GM12878 (cell line): ENCODE measurements around the gene TIPARP.

Source experiments
- CTCF ChIP-seq, 3 experiments: IDR thresholded peaks in 2 of 3; conservative IDR thresholded peaks in 1 of 3; 2 replicates each; pipeline ENCODE4 v1.5.1; 2011; ENCODE audit warnings: low read depth in 3 of 3, low read length in 3 of 3, mild to moderate bottlenecking in 3 of 3, control low read depth in 2 of 3, moderate library complexity in 2 of 3, inconsistent platforms in 1 of 3, mixed read lengths in 1 of 3; ENCODE audit not compliant: control insufficient read depth in 2 of 3, insufficient read depth in 1 of 3; ENCODE audit errors: extremely low read depth in 1 of 3
- IRF4 ChIP-seq: IDR thresholded peaks from 2 replicates; pipeline ENCODE4 v1.6.1; 2011; ENCODE audit warnings: low read depth, low read length
- JUND ChIP-seq: IDR thresholded peaks from 2 replicates; pipeline ENCODE4 v1.6.1; 2012; ENCODE audit warnings: low read depth, mild to moderate bottlenecking, low read length, improper control_type of control experiment, moderate library complexity
- RELA ChIP-seq: fragments of 450-650 bp; IDR thresholded peaks from 2 replicates; pipeline ENCODE4 v1.8.0; 2014; ENCODE audit warnings: borderline replicate concordance; ENCODE audit not compliant: partially characterized antibody
- SRF ChIP-seq, 2 experiments: IDR thresholded peaks; 2 replicates each; pipeline ENCODE4 v1.6.1; 2011; ENCODE audit warnings: low read depth in 2 of 2, low read length in 2 of 2, mild to moderate bottlenecking in 1 of 2, moderate library complexity in 1 of 2
- USF2 ChIP-seq: IDR thresholded peaks from 2 replicates; pipeline ENCODE4 v1.6.1; 2011; ENCODE audit warnings: low read depth, low read length, improper control_type of control experiment, borderline replicate concordance

- TF ChIP-seq SRF (IDR thresholded peaks at IDR 0.05; ENCODE audit: low read depth in 2 of 2, low read length in 2 of 2) (no peak), CTCF (IDR thresholded peaks at IDR 0.05 in 2 of 3, conservative IDR thresholded peaks at IDR 0.05 in 1 of 3; ENCODE audit: control insufficient read depth in 2 of 3, extremely low read depth in 1 of 3, insufficient read depth in 1 of 3, low read depth in 3 of 3, low read length in 3 of 3) (no peak), RELA (no peak), IRF4 (no peak), USF2 (no peak), JUND (no peak)
Measured at GRCh38 chr3:156635973-156636372, 38.4 kb upstream of the TIPARP start.
